HUES64 (cell line): ENCODE results near the gene ZNF217.
"Not testable (repeated sequence)": the region's sequence is repeated elsewhere in the genome, so short reads cannot be mapped to it uniquely, and the experiment has no call there.

Experiments
- H3K27ac ChIP-seq: 2 replicates; pipeline ENCODE4 v1.7.0; 2013; ENCODE audit warnings: low read depth, low read length, inconsistent platforms
- H3K27me3 ChIP-seq: 2 replicates; pipeline ENCODE4 v1.6.1; 2013; ENCODE audit warnings: mild to moderate bottlenecking, low read length; ENCODE audit not compliant: insufficient read depth
- H3K36me3 ChIP-seq: 2 replicates; pipeline ENCODE4 v1.6.1; 2013; ENCODE audit warnings: mild to moderate bottlenecking, low read length; ENCODE audit not compliant: insufficient read depth
- H3K4me1 ChIP-seq: 2 replicates; pipeline ENCODE4 v1.6.1; 2013; ENCODE audit warnings: mild to moderate bottlenecking, low read length, moderate library complexity; ENCODE audit not compliant: insufficient read depth
- H3K4me3 ChIP-seq: 2 replicates; pipeline ENCODE4 v1.5.1; 2013; ENCODE audit warnings: mild to moderate bottlenecking, low read length, moderate library complexity
- H3K9ac ChIP-seq: 2 replicates; pipeline ENCODE4 v1.6.1; 2013; ENCODE audit warnings: mild to moderate bottlenecking, low read depth, low read length
- H3K9me3 ChIP-seq: 2 replicates; pipeline ENCODE4 v1.6.1; 2013; ENCODE audit warnings: low read depth, low read length; ENCODE audit not compliant: insufficient read depth
- WGBS: fragments of 150-250, 120-280 bp; methylation state at CpG from one replicate; pipeline ENCODE4 v1.1.7; 2013; ENCODE audit warnings: missing lambda C conversion rate; 5-methylcytosine and 5-hydroxymethylcytosine counted together

The ZNF217 gene

DNA sequence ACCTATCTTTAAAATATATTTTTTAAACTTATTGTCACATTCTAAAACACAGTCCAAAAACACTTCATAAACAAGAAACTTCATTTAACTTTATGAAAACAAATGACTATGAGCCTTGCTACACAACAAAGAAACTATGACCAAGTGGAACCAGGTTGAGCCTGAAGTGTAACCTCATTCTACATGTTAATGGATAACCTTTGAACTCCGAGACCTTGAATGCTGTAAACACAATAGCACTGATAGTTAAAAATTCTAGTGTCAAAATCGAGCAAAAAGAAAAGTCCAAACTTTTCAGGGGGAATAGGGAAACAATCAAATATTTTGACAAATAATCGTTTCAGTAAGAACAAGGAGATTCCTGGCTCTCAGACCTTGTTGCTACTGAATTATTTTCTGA lies 2.1 kb upstream of the ZNF217 start:
- peak overlapping the region; percentile 95; the same call in 1 of the 2 replicates for H3K27ac ChIP-seq
- H3K4me3 ChIP-seq: not testable (repeated sequence)

DNA sequence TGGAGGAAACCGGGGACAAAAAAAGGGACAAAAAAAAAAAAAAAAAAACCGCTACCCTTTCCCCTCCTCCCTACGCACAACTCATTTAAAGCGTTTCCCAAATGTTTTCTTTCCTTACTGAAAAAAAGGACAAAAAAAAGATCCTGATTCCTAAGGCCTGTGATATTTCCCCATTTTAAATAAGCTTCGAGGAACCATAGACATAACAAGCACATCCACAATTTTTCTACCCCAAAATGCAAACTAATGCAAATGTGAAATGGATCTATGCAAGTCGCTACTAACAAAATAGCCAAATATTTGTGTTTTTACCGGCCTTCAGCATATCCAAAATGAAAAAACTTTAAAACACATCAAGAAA lies 1.4 kb upstream of the ZNF217 start:
- H3K27ac ChIP-seq: peak overlapping the region; percentile 95
- H3K4me3 ChIP-seq: peak overlapping the region; percentile 89
- H3K4me1 ChIP-seq: peaks cover 61% of the 10 kb centered on the region
- WGBS: 9% methylated on average over 7 of the region's 7 CpGs
- H3K9me3 ChIP-seq: no peaks in the 10 kb centered on the region
- H3K36me3 ChIP-seq: no peaks in the 10 kb centered on the region
- H3K27me3 ChIP-seq: no peaks in the 10 kb centered on the region
- peak overlapping the region; percentile 89 for H3K9ac ChIP-seq

More for the DNA sequence above, 2.1 kb upstream of the ZNF217 start:
- WGBS: no CpG with 5 or more reads among the region's 3 CpGs
- H3K4me1 ChIP-seq: peaks cover 55% of the 10 kb centered on the region
- H3K9me3 ChIP-seq, H3K27me3 ChIP-seq, H3K36me3 ChIP-seq, H3K9ac ChIP-seq: not testable (repeated sequence)

GRCh38 chr20:53594068-53595017 lies 704 bp upstream of the ZNF217 start:
- peak overlapping the region; percentile 95 for H3K27ac ChIP-seq
- no peaks in the 10 kb centered on the region for H3K27me3 ChIP-seq
- peak overlapping the region; percentile 89 for H3K9ac ChIP-seq
- WGBS: 1% methylated on average over 104 of the region's 110 CpGs
- peaks cover 61% of the 10 kb centered on the region for H3K4me1 ChIP-seq
- peak overlapping the region; percentile 89 for H3K4me3 ChIP-seq
- H3K36me3 ChIP-seq: no peaks in the 10 kb centered on the region
- no peaks in the 10 kb centered on the region for H3K9me3 ChIP-seq

DNA sequence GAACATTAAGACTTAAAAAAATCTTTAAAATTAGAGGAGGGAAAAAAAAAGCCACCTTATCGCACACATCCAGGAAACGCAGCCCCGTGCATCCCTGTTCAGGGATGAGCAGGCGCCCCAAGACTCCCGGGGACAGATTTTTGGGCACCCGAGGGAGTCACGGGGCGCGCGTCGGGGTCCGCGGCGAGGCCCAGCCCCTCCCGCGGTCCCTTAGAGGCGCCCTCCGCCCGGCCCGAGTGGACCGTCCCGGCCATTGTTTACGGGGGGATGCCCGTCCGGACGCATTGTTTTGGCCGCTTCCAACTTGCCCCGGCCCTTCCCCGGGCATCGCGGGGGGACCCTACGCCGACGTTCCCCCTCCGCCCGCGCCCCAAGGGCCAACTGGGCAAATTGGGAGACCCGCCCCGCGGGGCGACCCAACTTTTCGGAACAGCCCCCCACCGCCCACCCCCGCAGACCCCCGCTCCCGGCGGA lies 610 bp downstream of the ZNF217 start:
- peak overlapping the region; percentile 93 for H3K9ac ChIP-seq
- WGBS: under 1% methylated on average over 46 of the region's 47 CpGs
- H3K4me1 ChIP-seq: peaks cover 61% of the 10 kb centered on the region
- no peaks in the 10 kb centered on the region for H3K36me3 ChIP-seq
- H3K27me3 ChIP-seq: no peaks in the 10 kb centered on the region
- H3K9me3 ChIP-seq: no peaks in the 10 kb centered on the region
- H3K4me3 ChIP-seq: peak overlapping the region; percentile 84
- peak overlapping the region; percentile 95 for H3K27ac ChIP-seq

DNA sequence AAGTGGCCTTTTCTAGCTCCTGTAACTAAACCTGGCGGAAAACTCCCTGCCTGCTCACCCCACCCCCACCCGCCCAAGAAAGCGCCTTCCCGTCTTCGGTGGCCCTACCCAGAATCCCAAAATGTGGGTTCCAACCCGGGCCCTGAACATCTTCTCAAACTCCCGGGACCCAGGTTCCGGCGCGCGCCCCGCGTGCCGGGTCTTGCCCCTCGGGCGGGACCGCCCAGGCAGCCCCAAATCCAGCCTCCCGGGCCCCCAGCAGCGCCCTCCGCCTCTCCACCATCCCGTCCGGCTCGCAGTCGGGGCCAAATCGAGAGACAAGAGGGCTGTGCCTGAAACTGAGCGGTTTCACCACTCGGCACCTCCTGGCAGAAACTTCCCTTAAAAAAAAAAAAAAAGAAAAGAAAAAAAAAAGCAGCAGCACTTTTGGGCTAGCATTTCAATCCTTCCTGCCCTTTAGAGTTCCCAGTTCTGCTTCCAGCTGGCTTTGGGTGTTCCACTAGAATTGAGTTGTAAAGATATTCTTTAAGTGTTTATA lies 1.1 kb downstream of the ZNF217 start:
- peaks cover 59% of the 10 kb centered on the region for H3K4me1 ChIP-seq
- under 1% methylated on average over 26 of the region's 27 CpGs for WGBS

GRCh38 chr20:53591941-53592441 lies 1.6 kb downstream of the ZNF217 start:
- H3K4me1 ChIP-seq: peaks cover 59% of the 10 kb centered on the region
- 2% methylated on average over 9 of the region's 9 CpGs for WGBS

More for the DNA sequence above, 1.1 kb downstream of the ZNF217 start:
- Histone ChIP-seq H3K9ac (peak overlapping the region; percentile 93), H3K4me3 (peak overlapping the region; percentile 84), H3K27ac (peak overlapping the region; percentile 95)
- not testable (repeated sequence) for H3K9me3 ChIP-seq, H3K27me3 ChIP-seq, H3K36me3 ChIP-seq

GRCh38 chr20:53591206-53591741 lies 2.4 kb downstream of the ZNF217 start:
- Histone ChIP-seq H3K27ac (peak overlapping the region; percentile 92), H3K9ac (peak overlapping the region; percentile 93; the same call in 1 of the 2 replicates), H3K4me3 (peak overlapping the region; percentile 84), H3K4me1 (peaks cover 59% of the 10 kb centered on the region)
- H3K9me3 ChIP-seq, H3K36me3 ChIP-seq, H3K27me3 ChIP-seq: not testable (repeated sequence)
- 26% methylated on average over 3 of the region's 4 CpGs for WGBS

More at GRCh38 chr20:53591941-53592441, 1.6 kb downstream of the ZNF217 start:
- Histone ChIP-seq H3K27ac (peak overlapping the region; percentile 95), H3K9ac (peak overlapping the region; percentile 93), H3K4me3 (peak overlapping the region; percentile 84)
- H3K27me3 ChIP-seq, H3K36me3 ChIP-seq, H3K9me3 ChIP-seq: not testable (repeated sequence)

DNA sequence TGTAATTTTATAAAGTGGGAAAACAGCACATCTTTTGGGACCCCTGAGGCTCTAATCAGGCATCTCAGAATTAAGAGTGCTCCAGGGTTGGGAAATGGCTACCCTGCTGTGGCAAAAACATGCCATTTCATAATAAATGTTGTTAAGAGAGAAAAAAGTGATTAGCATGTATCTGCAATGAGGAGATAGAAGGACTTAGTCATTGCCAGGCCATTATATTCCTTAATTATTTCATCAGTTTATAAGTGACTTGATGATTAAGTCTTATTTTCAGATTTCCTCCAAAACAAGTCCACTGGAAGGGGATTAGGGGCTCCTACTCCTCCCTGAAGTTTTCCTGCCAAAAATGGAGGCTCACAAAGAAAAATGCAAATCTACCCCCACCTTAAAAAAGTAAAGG lies 3.0 kb downstream of the ZNF217 start:
- peak overlapping the region; percentile 92; the same call in 1 of the 2 replicates for H3K27ac ChIP-seq
- H3K4me3 ChIP-seq: peak overlapping the region; percentile 84
- H3K27me3 ChIP-seq, H3K9me3 ChIP-seq, H3K36me3 ChIP-seq: not testable (repeated sequence)
- H3K9ac ChIP-seq: peak overlapping the region; percentile 93
- peaks cover 58% of the 10 kb centered on the region for H3K4me1 ChIP-seq

GRCh38 chr20:53590122-53590521 lies 3.5 kb downstream of the ZNF217 start:
- H3K27me3 ChIP-seq, H3K9me3 ChIP-seq, H3K36me3 ChIP-seq: not testable (repeated sequence)
- H3K4me3 ChIP-seq: peak overlapping the region; percentile 84
- H3K4me1 ChIP-seq: peaks cover 58% of the 10 kb centered on the region
- no CpG with 5 or more reads among the region's 2 CpGs for WGBS
- peak overlapping the region; percentile 75 for H3K9ac ChIP-seq
- peak overlapping the region; percentile 92 for H3K27ac ChIP-seq

- not testable (repeated sequence) for H3K9me3 ChIP-seq, H3K36me3 ChIP-seq, H3K27me3 ChIP-seq
- H3K4me3 ChIP-seq: peak overlapping the region; percentile 84
- 22% methylated on average over 7 of the region's 12 CpGs for WGBS
- H3K27ac ChIP-seq: peak overlapping the region; percentile 92
- peaks cover 62% of the 10 kb centered on the region for H3K4me1 ChIP-seq
- H3K9ac ChIP-seq: peak overlapping the region; percentile 75
Observed at GRCh38 chr20:53589321-53590065, 4.1 kb downstream of the ZNF217 start.
